Cortex of kidney (tissue), 1 donor: Measurements from ENCODE around the gene AWAT1.
"Not testable (repeated sequence)": the region's sequence is repeated elsewhere in the genome, so short reads cannot be mapped to it uniquely, and the experiment has no call there.

Experiments used
- DNase-seq: peaks from one replicate; lab custom pipeline; 2025; lab: John Stamatoyannopoulos, UW

AWAT1 gene

GRCh38 chrX:70262952-70263567 lies 28.6 kb downstream of the AWAT1 start:
- DNase-seq: no peak

DNA sequence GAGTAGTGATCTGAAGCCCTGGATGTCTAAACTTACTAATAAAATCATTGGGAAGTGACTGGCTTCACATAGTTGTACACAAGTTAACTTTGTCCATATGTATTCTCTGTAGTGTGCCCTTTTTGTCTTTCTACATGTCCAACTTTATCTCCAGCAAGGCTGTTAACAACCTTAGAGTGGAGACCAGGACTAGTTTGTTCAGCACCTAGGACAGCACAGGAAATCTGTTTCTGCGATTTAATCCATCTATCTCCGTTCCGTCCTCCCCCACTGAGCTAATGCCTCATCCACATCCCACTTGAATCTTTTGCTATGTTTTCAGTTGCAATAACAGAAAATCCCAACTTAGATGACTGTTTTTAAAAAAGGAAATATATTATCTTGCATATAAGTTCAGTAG lies 30.3 kb downstream of the AWAT1 start:
- DNase-seq: no peak

GRCh38 chrX:70268034-70268433 lies 33.6 kb downstream of the AWAT1 start, which contains the start of gene ARR3:
Gene ARR3, plus strand, starts transcription at chrX:70268334. Its CDS starts 1,052 bp downstream, at chrX:70269386.
- no peak for DNase-seq

DNA sequence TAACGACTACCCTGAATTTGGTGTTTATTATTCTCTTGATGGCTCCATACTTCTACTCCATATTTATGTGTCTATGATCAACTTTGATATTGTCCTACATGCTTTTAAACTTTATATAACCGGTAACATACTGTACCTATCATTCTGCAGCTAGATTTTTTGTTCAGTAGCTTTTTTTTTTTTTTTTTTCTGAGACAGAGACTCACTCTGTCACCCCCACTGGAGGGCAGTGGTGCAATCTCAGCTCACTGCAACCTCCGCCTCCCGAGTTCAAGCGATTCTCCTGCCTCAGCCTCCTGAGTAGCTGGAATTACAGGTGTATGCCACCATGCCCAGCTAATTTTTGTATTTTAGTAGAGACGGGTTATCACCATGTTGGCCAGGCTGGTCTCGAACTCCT lies 39.6 kb downstream of the AWAT1 start:
- not testable (repeated sequence) for DNase-seq

DNA sequence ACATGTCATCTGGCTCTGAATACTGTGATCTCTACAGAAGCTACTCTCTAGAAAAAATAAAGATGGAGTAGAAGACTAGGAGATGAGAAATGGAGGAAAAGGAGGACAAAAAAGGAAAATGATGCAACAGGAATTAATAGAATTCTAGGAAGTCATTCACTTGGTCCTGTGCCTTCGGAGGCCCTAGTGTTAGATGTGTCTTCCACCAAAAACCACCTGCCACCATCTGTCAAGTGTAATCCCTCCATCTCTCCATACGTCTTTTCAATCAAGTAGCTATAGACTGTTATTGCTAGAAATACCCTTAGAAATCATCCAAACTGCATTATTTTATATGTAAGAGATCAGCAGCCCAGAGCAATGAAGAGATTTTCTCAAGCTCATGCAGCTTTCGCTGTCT lies 44.6 kb downstream of the AWAT1 start:
- DNase-seq: no peak

- DNase-seq: no peak
Observed at GRCh38 chrX:70280573-70280972, 46.1 kb downstream of the AWAT1 start.

- DNase-seq: no peak
Observed at GRCh38 chrX:70281951-70282350, 47.5 kb downstream of the AWAT1 start, which contains the start of gene RAB41. Gene RAB41, plus strand, starts transcription at chrX:70282172. Its CDS starts 46 bp downstream, at chrX:70282218.

DNA sequence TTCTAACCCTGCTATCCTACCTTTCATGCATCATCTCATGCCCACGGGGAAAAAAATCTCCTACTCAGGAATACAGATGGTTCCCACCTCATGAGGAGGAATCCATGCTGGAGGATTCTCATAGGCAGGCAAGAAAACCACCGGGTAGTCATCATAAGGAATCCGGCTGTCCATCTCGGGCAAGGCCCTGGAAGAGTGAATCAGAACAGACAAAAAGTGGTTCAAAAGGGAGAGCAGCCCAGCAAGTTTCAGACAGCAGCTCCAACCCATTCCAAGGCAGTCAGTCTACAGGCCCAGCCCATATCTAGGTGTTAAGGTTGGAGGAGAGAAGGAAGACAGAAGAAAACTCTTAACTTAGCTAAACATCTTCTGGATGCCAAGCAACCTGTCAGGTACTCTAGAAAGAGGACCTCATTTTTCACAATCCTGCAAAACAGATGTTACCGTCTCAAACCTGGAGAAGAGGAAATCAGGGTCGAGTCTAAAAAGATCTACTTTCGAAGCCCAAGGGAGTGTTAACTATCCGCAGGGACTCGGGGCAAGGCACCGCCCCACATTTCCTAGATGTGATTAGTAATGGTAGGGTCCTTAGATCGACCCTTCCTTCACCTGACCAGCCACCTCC lies 54.8 kb downstream of the AWAT1 start:
- no peak for DNase-seq
